ENCODE data around the gene RHBDL1. TPM values are rescaled to one million over a fixed set of nuclear protein-coding genes. Genes with fewer than 3 reads are reported as not detected.

RHBDL1 gene
- total RNA-seq, 1 donor from 2014 or later = 0.24 TPM

DNA sequence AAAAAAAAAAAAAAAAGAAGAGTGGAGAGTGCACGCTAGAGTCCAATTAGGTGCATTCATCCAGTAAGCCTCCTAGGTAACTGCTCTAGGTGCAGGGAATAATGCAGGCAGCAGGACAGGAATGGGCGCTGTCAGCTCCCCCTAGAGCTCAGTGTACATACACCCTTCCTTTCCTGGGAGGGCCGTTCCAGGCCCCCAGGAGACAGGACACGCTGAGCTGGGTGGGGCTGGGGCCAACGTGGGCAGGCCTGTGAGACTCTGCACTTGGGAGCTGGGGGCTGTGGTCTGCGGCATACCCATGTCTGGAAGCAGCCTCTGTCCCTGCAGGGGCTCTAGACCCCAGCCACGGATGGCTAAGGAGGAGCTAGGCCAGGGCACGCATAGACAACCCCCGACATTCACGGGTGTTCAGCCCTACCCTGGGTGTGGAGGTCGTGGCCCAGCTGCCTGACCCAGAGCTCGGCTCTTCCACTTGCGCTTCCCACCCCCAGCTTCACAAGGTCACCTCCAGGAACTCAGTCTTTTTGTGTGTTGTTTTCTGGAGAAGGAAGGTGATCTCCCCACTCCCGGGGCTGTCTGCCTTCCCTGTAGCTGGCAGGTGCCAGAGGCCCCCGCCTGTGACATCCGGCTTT is 44.5 kb downstream of the RHBDL1 start:
- Mint-ChIP-seq H3K4me3 (peak overlapping the region; percentile 80), H3K27ac (peak overlapping the region; percentile 73), H3K9me3 (no peaks in the 10 kb centered on the region), H3K27me3 (peaks cover 3% of the 10 kb centered on the region), H3K36me3 (ENCODE audit: low read depth) (peaks cover 3% of the 10 kb centered on the region), H3K4me1 (peaks cover 20% of the 10 kb centered on the region)
- POLR2A ChIA-PET = interaction anchor here (1.6 to 4.4 kb wide), 4 partner anchors 10 to 68 kb away, joined by 8 to 34 read pairs (median 20); partner anchors contain the start of genes CHTF18, RPUSD1 and WDR24
- TF ChIP-seq, protein P1, sequence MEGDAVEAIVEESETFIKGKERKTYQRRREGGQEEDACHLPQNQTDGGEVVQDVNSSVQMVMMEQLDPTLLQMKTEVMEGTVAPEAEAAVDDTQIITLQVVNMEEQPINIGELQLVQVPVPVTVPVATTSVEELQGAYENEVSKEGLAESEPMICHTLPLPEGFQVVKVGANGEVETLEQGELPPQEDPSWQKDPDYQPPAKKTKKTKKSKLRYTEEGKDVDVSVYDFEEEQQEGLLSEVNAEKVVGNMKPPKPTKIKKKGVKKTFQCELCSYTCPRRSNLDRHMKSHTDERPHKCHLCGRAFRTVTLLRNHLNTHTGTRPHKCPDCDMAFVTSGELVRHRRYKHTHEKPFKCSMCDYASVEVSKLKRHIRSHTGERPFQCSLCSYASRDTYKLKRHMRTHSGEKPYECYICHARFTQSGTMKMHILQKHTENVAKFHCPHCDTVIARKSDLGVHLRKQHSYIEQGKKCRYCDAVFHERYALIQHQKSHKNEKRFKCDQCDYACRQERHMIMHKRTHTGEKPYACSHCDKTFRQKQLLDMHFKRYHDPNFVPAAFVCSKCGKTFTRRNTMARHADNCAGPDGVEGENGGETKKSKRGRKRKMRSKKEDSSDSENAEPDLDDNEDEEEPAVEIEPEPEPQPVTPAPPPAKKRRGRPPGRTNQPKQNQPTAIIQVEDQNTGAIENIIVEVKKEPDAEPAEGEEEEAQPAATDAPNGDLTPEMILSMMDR (IDR thresholded peaks at IDR 0.05) = no peak
- CTCF ChIA-PET = interaction anchor here (0.9 to 2.2 kb wide), 5 partner anchors 8 to 67 kb away, joined by 3 to 11 read pairs (median 4); partner anchors contain the start of gene CIAO3
- ATAC-seq (ENCODE audit: low read depth) (no peak), DNase-seq (no peak)
- intact Hi-C loops (cut with micrococcal nuclease) = loop anchor here (2.0 to 5.0 kb wide), 3 partner anchors 35 to 252 kb away; partner anchors contain the start of genes JMJD8 and LMF1

DNA sequence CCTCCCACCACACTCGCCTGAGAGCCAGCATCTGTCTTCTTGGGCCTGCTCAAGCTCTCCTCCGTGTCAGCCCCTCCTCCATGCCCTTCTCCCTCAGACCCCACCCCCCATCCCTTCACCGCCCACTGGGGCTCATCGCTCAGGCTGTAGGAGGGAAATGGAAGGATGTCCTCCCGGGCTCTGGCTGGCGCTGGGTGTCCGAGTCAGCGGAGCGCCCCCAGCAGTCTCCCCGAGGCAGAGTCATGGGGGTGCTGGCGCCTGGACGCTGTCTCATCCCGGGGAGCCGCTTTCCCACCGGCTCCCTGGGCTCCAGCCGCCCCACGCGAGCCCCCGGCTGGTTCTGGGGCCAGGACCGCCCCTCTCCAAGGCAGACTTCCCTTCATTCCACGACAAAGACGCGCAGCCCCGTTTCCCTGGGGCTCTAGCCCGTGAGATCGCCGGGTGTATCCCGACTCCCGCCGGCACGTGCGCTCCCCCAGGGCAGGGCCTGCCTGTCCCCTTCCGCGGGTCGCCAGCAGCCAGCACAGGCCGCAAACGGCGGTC is 45.0 kb downstream of the RHBDL1 start:
- ChIA-PET CTCF (interaction anchor here (0.9 to 2.3 kb wide), 6 partner anchors 8 to 66 kb away, joined by 3 to 12 read pairs (median 5); partner anchors contain the start of gene CIAO3), POLR2A (interaction anchor here (0.9 to 4.4 kb wide), 11 partner anchors 8 to 338 kb away, joined by 3 to 34 read pairs (median 6); partner anchors contain the start of genes CHTF18, CIAO3, RHOT2 and RPUSD1)
- Mint-ChIP-seq H3K4me3 (peak overlapping the region; percentile 80), H3K4me1 (peaks cover 20% of the 10 kb centered on the region), H3K27me3 (peaks cover 3% of the 10 kb centered on the region), H3K36me3 (ENCODE audit: low read depth) (peaks cover 3% of the 10 kb centered on the region), H3K9me3 (no peaks in the 10 kb centered on the region), H3K27ac (peak overlapping the region; percentile 73)
- TF ChIP-seq, protein P1 (IDR thresholded peaks at IDR 0.05) = no peak
- peak; percentile 7 for ATAC-seq (ENCODE audit: low read depth)
- no peak for DNase-seq
- intact Hi-C loops (cut with micrococcal nuclease) = loop anchor here (2.0 to 5.0 kb wide), 3 partner anchors 36 to 252 kb away; partner anchors contain the start of genes JMJD8 and LMF1

DNA sequence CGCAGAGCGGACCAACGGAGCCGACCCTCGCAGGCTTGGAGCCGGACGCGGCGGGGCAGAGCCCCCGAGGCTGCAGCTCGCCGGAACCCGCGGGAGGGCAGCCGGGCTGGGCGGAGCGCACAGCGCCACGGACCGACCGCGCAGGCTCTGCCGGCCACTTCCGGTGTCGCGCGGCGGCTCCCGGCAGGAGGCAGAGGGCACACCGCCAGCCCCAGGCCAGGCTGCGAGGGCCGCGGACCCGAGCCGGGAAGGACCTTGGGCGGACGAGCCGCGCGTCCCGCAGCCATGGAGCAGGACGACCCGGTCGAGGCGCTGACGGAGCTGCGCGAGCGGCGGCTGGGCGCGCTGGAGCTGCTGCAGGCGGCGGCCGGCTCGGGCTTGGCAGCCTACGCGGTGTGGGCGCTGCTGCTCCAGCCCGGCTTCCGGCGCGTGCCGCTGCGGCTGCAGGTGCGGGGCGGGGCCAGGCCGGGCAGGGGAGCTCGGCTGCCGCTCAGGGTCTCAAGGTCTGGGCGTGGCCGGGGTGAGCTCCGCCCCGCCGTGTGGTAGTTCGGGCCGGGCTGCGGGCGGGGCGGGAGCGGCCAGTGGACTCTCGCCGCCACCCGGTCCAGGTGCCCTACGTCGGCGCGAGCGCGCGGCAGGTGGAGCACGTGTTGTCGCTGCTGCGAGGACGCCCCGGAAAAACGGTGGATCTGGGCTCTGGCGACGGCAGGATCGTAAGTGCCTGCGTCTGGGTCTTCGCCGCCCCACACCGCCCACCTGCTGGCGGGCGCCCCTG is 45.7 kb downstream of the RHBDL1 start, which contains the start of gene ANTKMT:
ANTKMT (plus strand) TSS at position 157 of the 775 bp plus-strand sequence; CDS start at position 286, 129 bp downstream.
- intact Hi-C loops (cut with micrococcal nuclease) = loop anchor here (2.0 to 5.0 kb wide), 3 partner anchors 36 to 251 kb away; partner anchors contain the start of genes JMJD8 and LMF1
- CTCF ChIA-PET = interaction anchor here (0.9 to 2.3 kb wide), 6 partner anchors 9 to 67 kb away, joined by 3 to 12 read pairs (median 5); partner anchors contain the start of genes CHTF18, CIAO3 and RPUSD1
- ATAC-seq (ENCODE audit: low read depth) (peak; percentile 90), DNase-seq (peak; percentile 89)
- peaks cover 3% of the 10 kb centered on the region for H3K36me3 Mint-ChIP-seq (ENCODE audit: low read depth)
- no peaks in the 10 kb centered on the region for H3K9me3 Mint-ChIP-seq
- POLR2A ChIA-PET = interaction anchor here (0.6 to 4.4 kb wide), 15 partner anchors 9 to 338 kb away, joined by 3 to 34 read pairs (median 5); partner anchors contain the start of genes CHTF18, CIAO3, RHOT2 and RPUSD1
- peaks cover 3% of the 10 kb centered on the region for H3K27me3 Mint-ChIP-seq
- peaks cover 19% of the 10 kb centered on the region for H3K4me1 Mint-ChIP-seq
- H3K4me3 Mint-ChIP-seq = peak within 1 kb of the TSS; percentile 80
- TF ChIP-seq, protein P1 (IDR thresholded peaks at IDR 0.05) = no peak
- H3K27ac Mint-ChIP-seq = peak within 1 kb of the TSS; percentile 73

DNA sequence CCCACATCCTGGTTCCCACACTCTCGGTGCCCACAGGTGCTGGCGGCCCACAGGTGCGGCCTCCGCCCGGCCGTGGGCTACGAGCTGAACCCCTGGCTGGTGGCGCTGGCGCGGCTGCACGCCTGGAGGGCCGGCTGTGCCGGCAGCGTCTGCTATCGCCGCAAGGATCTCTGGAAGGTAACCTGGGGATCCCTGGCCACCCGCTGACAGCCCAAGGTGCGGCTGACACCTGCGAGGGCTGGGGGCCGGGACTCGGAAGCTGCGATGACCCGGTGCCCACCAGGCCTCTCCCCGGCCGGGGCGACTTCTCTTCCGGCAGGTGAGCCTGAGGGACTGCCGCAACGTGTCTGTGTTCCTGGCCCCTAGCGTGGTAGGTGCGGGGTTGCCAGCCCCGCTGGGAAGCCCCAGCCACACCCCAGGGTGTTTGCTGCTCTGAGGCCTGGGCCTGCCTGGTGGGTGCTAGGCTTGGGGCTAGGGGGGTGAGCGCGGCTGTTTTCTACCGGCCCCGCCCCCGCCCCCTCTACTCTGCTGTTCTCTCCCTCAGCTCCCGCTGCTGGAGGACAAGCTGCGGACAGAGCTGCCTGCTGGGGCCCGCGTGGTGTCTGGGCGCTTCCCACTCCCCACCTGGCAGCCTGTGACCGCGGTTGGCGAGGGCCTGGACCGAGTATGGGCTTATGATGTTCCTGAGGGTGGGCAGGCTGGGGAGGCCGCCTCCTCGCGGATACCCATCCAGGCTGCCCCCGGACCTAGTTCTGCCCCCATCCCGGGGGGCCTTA is 46.5 kb downstream of the RHBDL1 start:
- Mint-ChIP-seq H3K4me3 (peak overlapping the region; percentile 60), H3K9me3 (no peaks in the 10 kb centered on the region), H3K27me3 (no peaks in the 10 kb centered on the region), H3K36me3 (ENCODE audit: low read depth) (peaks cover 3% of the 10 kb centered on the region), H3K27ac (peak overlapping the region; percentile 35), H3K4me1 (peaks cover 16% of the 10 kb centered on the region)
- DNase-seq (no peak), ATAC-seq (ENCODE audit: low read depth) (no peak)
- TF ChIP-seq, protein P1 (IDR thresholded peaks at IDR 0.05) = no peak
- intact Hi-C loops (cut with micrococcal nuclease) = loop anchor here (2.0 to 5.0 kb wide), 3 partner anchors 37 to 250 kb away; partner anchors contain the start of genes JMJD8 and LMF1
- POLR2A ChIA-PET = interaction anchor here (0.6 to 4.4 kb wide), 12 partner anchors 8 to 339 kb away, joined by 3 to 34 read pairs (median 6); partner anchors contain the start of genes CHTF18, CIAO3, JMJD8 and RHOT2
- CTCF ChIA-PET = interaction anchor here (0.9 to 2.3 kb wide), 4 partner anchors 10 to 66 kb away, joined by 3 to 12 read pairs (median 8); partner anchors contain the start of genes CHTF18, CIAO3 and RPUSD1

Data from activated B cell treated with CpG ODN at 0.5 μM for 24 hours (primary cell).